Smooth muscle cell (in vitro differentiated cells): ENCODE data around the gene WFIKKN1. TPM values are rescaled to one million over a fixed set of nuclear protein-coding genes. Genes with fewer than 3 reads are reported as not detected.

Source experiments
- DNase-seq: peaks from one replicate; lab custom pipeline; 2025; ENCODE audit not compliant: unreplicated experiment; lab: John Stamatoyannopoulos, UW
- H2AFZ ChIP-seq: fragments of 200-600 bp; sonication (generic); 2 replicates; pipeline ENCODE4 v1.6.0; 2016; ENCODE audit warnings: antibody characterized with exemption, low read depth, mild to moderate bottlenecking
- H3F3A ChIP-seq: fragments of 200-600 bp; sonication (generic); 2 replicates; pipeline ENCODE4 v1.6.0; 2017; ENCODE audit warnings: antibody characterized with exemption, low read depth
- H3K27ac ChIP-seq: fragments of 200-600 bp; sonication (generic); 2 replicates; pipeline ENCODE4 v1.5.1; 2016; ENCODE audit warnings: low read depth, mild to moderate bottlenecking
- H3K27me3 ChIP-seq: fragments of 200-600 bp; sonication (generic); 2 replicates; pipeline ENCODE4 v1.6.1; 2016; ENCODE audit warnings: low read depth, mild to moderate bottlenecking
- H3K36me3 ChIP-seq: fragments of 200-600 bp; sonication (generic); 2 replicates; pipeline ENCODE4 v1.5.1; 2016; ENCODE audit warnings: low read depth
- H3K4me1 ChIP-seq: fragments of 200-600 bp; sonication (generic); 2 replicates; pipeline ENCODE4 v1.5.1; 2016; ENCODE audit warnings: low read depth
- H3K4me2 ChIP-seq: fragments of 200-600 bp; sonication (generic); 2 replicates; pipeline ENCODE4 v1.6.0; 2016; ENCODE audit warnings: mild to moderate bottlenecking
- H3K4me3 ChIP-seq: fragments of 200-600 bp; sonication (generic); 2 replicates; pipeline ENCODE4 v1.5.1; 2016; ENCODE audit warnings: mild to moderate bottlenecking
- H3K79me2 ChIP-seq: fragments of 200-600 bp; sonication (generic); 2 replicates; pipeline ENCODE4 v1.6.0; 2016; ENCODE audit warnings: low read depth, mild to moderate bottlenecking
- H3K9ac ChIP-seq: fragments of 200-600 bp; sonication (generic); 2 replicates; pipeline ENCODE4 v1.6.0; 2016; ENCODE audit warnings: low read depth
- H3K9me3 ChIP-seq: fragments of 200-600 bp; sonication (generic); replicated peaks from 2 replicates; pipeline ENCODE4 v1.5.1; 2016; ENCODE audit warnings: low read depth
- H4K20me1 ChIP-seq: fragments of 200-600 bp; sonication (generic); 2 replicates; pipeline ENCODE4 v1.6.0; 2016; ENCODE audit warnings: low read depth
- CTCF ChIP-seq: fragments of 200-600 bp; sonication (generic); IDR thresholded peaks from 2 replicates; pipeline ENCODE4 v1.5.1; 2017; ENCODE audit warnings: borderline replicate concordance, mild to moderate bottlenecking, antibody characterized with exemption; ENCODE audit not compliant: insufficient read depth, poor library complexity, severe bottlenecking
- WGBS: methylation state at CpG from one replicate; pipeline ENCODE4 v1.1.7; 2016; ENCODE audit warnings: low lambda C conversion rate; 5-methylcytosine and 5-hydroxymethylcytosine counted together
- polyA plus RNA-seq: library from polyadenylated mRNA; unstranded; fragments of >200 nt; fragmentation: Nextera tagmentation; extraction: Ambion mirVana; gene quantifications from 2 replicates; pipeline ENCODE4 v1.2.1, GENCODE V29; 2016
- total RNA-seq: library from RNA; depleted of rRNA; stranded (reverse); fragments of >200 nt; gene quantifications from 2 replicates; pipeline ENCODE4 v1.2.3, GENCODE V29; 2014

The WFIKKN1 gene
- total and polyA plus RNA-seq, 2 experiments from 2014 or later, result 0.77 TPM; not detected in 1

- peaks cover 10% of the 10 kb centered on the region for H3K79me2 ChIP-seq
- H3K4me2 ChIP-seq, result peak within 1 kb of the TSS; percentile 89
- peak within 1 kb of the TSS; percentile 67 for H3K9ac ChIP-seq
- DNase-seq, result peak; percentile 99
- H3K4me1 ChIP-seq, result peaks cover 14% of the 10 kb centered on the region
- peak within 1 kb of the TSS; percentile 93 for H2AFZ ChIP-seq
- H3F3A ChIP-seq, result peaks cover 13% of the 10 kb centered on the region
- H3K9me3 ChIP-seq, result no peaks in the 10 kb centered on the region
- H3K27me3 ChIP-seq, result no peaks in the 10 kb centered on the region
- WGBS, result under 1% methylated on average over 77 of the region's 91 CpGs
- peak within 1 kb of the TSS; percentile 99 for H3K4me3 ChIP-seq
- TF ChIP-seq CTCF, result no peak
- H4K20me1 ChIP-seq, result peaks cover 11% of the 10 kb centered on the region
- no peaks in the 10 kb centered on the region for H3K36me3 ChIP-seq
- peak within 1 kb of the TSS; percentile 88 for H3K27ac ChIP-seq
These were observed 5.7 kb downstream of the WFIKKN1 start, which contains the start of gene METTL26 for GRCh38 chr16:636206-637080. METTL26 (minus strand) TSS chr16:636305; CDS start chr16:636290, 15 bp downstream.

GRCh38 chr16:637081-638018, 6.6 kb downstream of the WFIKKN1 start:
- no peaks in the 10 kb centered on the region for H3K36me3 ChIP-seq
- H3K4me3 ChIP-seq, result peak overlapping the region; percentile 99
- peaks cover 14% of the 10 kb centered on the region for H3K4me1 ChIP-seq
- H3K9me3 ChIP-seq, result no peaks in the 10 kb centered on the region
- no peaks in the 10 kb centered on the region for H3K27me3 ChIP-seq
- DNase-seq, result peak; percentile 99
- 39% methylated on average over 27 of the region's 53 CpGs for WGBS
- peak overlapping the region; percentile 93 for H2AFZ ChIP-seq
- TF ChIP-seq CTCF, result no peak
- H3K27ac ChIP-seq, result peak overlapping the region; percentile 88
- H4K20me1 ChIP-seq, result peaks cover 11% of the 10 kb centered on the region
- H3K79me2 ChIP-seq, result peaks cover 10% of the 10 kb centered on the region
- peaks cover 13% of the 10 kb centered on the region for H3F3A ChIP-seq
- H3K4me2 ChIP-seq, result peak overlapping the region; percentile 89
- H3K9ac ChIP-seq, result peak overlapping the region; percentile 67

GRCh38 chr16:638034-638543, 7.3 kb downstream of the WFIKKN1 start:
- no peak for DNase-seq
- no peak overlapping the region for H3K27ac ChIP-seq
- H3K4me2 ChIP-seq, result peak overlapping the region; percentile 87
- H3K27me3 ChIP-seq, result no peaks in the 10 kb centered on the region
- peaks cover 17% of the 10 kb centered on the region for H3K79me2 ChIP-seq
- no peak overlapping the region for H2AFZ ChIP-seq
- no peak overlapping the region for H3K4me3 ChIP-seq
- no peaks in the 10 kb centered on the region for H3K9me3 ChIP-seq
- no peak for TF ChIP-seq CTCF
- no peaks in the 10 kb centered on the region for H3K36me3 ChIP-seq
- 84% methylated on average over 15 of the region's 15 CpGs for whole genome bisulfite sequencing
- H4K20me1 ChIP-seq, result peaks cover 11% of the 10 kb centered on the region
- no peak overlapping the region for H3K9ac ChIP-seq
- peaks cover 17% of the 10 kb centered on the region for H3K4me1 ChIP-seq
- H3F3A ChIP-seq, result peaks cover 13% of the 10 kb centered on the region
